ENCODE data around the gene MTA1. TPM values are rescaled to one million over a fixed set of nuclear protein-coding genes. Genes with fewer than 3 reads are reported as not detected.

Gene MTA1
- total RNA-seq, 2 donors from 2014 or later, result 99.0 to 99.7 TPM

- no peaks in the 10 kb centered on the region for H3K9me3 ChIP-seq (ENCODE audit: control insufficient read depth, low read length, poor library complexity, severe bottlenecking)
- peaks cover 2% of the 10 kb centered on the region for H3K36me3 Mint-ChIP-seq (ENCODE audit: low read depth)
- DNase-seq (no peak), ATAC-seq (no peak)
- H3K27me3 Mint-ChIP-seq, result no peaks in the 10 kb centered on the region
- H3K4me1 Mint-ChIP-seq, result peaks cover 2% of the 10 kb centered on the region
- no peak overlapping the region for H3K27ac Mint-ChIP-seq
- H3K4me3 Mint-ChIP-seq, result no peak overlapping the region
Observed at GRCh38 chr14:105442125-105442524, 22.5 kb downstream of the MTA1 start.

- no peak for ATAC-seq
- no peaks in the 10 kb centered on the region for H3K27me3 Mint-ChIP-seq
- H3K27ac Mint-ChIP-seq, result no peak overlapping the region
- H3K36me3 Mint-ChIP-seq (ENCODE audit: low read depth), result peaks cover 2% of the 10 kb centered on the region
- no peak overlapping the region for H3K4me3 Mint-ChIP-seq
- peaks cover 2% of the 10 kb centered on the region for H3K4me1 Mint-ChIP-seq
- no peak for DNase-seq
- H3K9me3 ChIP-seq (ENCODE audit: control insufficient read depth, low read length, poor library complexity, severe bottlenecking), result no peaks in the 10 kb centered on the region
Observed at GRCh38 chr14:105442834-105443233, 23.2 kb downstream of the MTA1 start.

GRCh38 chr14:105444859-105445258 lies 25.2 kb downstream of the MTA1 start:
- no peaks in the 10 kb centered on the region for H3K27me3 Mint-ChIP-seq
- DNase-seq, result no peak
- H3K4me3 Mint-ChIP-seq, result no peak overlapping the region
- H3K4me1 Mint-ChIP-seq, result peaks cover 6% of the 10 kb centered on the region
- H3K36me3 Mint-ChIP-seq (ENCODE audit: low read depth), result peaks cover 2% of the 10 kb centered on the region
- no peaks in the 10 kb centered on the region for H3K9me3 ChIP-seq (ENCODE audit: control insufficient read depth, low read length, poor library complexity, severe bottlenecking)
- ATAC-seq, result no peak
- no peak overlapping the region for H3K27ac Mint-ChIP-seq

- H3K27ac Mint-ChIP-seq, result no peak overlapping the region
- peaks cover 6% of the 10 kb centered on the region for H3K4me1 Mint-ChIP-seq
- DNase-seq (no peak), ATAC-seq (no peak)
- H3K27me3 Mint-ChIP-seq, result no peaks in the 10 kb centered on the region
- H3K4me3 Mint-ChIP-seq, result no peak overlapping the region
- no peaks in the 10 kb centered on the region for H3K9me3 ChIP-seq (ENCODE audit: control insufficient read depth, low read length, poor library complexity, severe bottlenecking)
- H3K36me3 Mint-ChIP-seq (ENCODE audit: low read depth), result peaks cover 2% of the 10 kb centered on the region
Observed at GRCh38 chr14:105445290-105445689, 25.7 kb downstream of the MTA1 start.

GRCh38 chr14:105445901-105446845 lies 26.5 kb downstream of the MTA1 start:
- Mint-ChIP-seq H3K27me3 (no peaks in the 10 kb centered on the region), H3K4me1 (peaks cover 6% of the 10 kb centered on the region), H3K4me3 (no peak overlapping the region), H3K27ac (peak overlapping the region; percentile 32), H3K36me3 (ENCODE audit: low read depth) (peaks cover 2% of the 10 kb centered on the region)
- H3K9me3 ChIP-seq (ENCODE audit: control insufficient read depth, low read length, poor library complexity, severe bottlenecking), result no peaks in the 10 kb centered on the region
- no peak for ATAC-seq
- no peak for DNase-seq

- ATAC-seq, result no peak
- peak overlapping the region; percentile 32 for H3K27ac Mint-ChIP-seq
Observed at GRCh38 chr14:105446971-105447370, 27.3 kb downstream of the MTA1 start.

GRCh38 chr14:105447651-105448640 lies 28.3 kb downstream of the MTA1 start:
- ATAC-seq (peak; percentile 6), DNase-seq (no peak)
- Mint-ChIP-seq H3K4me3 (no peak overlapping the region), H3K4me1 (peaks cover 4% of the 10 kb centered on the region), H3K27ac (no peak overlapping the region), H3K36me3 (ENCODE audit: low read depth) (no peaks in the 10 kb centered on the region), H3K27me3 (no peaks in the 10 kb centered on the region)
- no peaks in the 10 kb centered on the region for H3K9me3 ChIP-seq (ENCODE audit: control insufficient read depth, low read length, poor library complexity, severe bottlenecking)

More at GRCh38 chr14:105446971-105447370, 27.3 kb downstream of the MTA1 start:
- Mint-ChIP-seq H3K4me3 (no peak overlapping the region), H3K36me3 (ENCODE audit: low read depth) (no peaks in the 10 kb centered on the region), H3K27me3 (no peaks in the 10 kb centered on the region), H3K4me1 (peaks cover 4% of the 10 kb centered on the region)
- DNase-seq, result no peak
- no peaks in the 10 kb centered on the region for H3K9me3 ChIP-seq (ENCODE audit: control insufficient read depth, low read length, poor library complexity, severe bottlenecking)

GRCh38 chr14:105448706-105449111 lies 29.1 kb downstream of the MTA1 start:
- Mint-ChIP-seq H3K36me3 (ENCODE audit: low read depth) (no peaks in the 10 kb centered on the region), H3K27me3 (no peaks in the 10 kb centered on the region), H3K4me3 (no peak overlapping the region), H3K4me1 (peaks cover 4% of the 10 kb centered on the region), H3K27ac (no peak overlapping the region)
- peak; percentile 98 for ATAC-seq
- H3K9me3 ChIP-seq (ENCODE audit: control insufficient read depth, low read length, poor library complexity, severe bottlenecking), result no peaks in the 10 kb centered on the region
- peak; percentile 59 to 72 (median 60) for DNase-seq

GRCh38 chr14:105449276-105450122 lies 29.9 kb downstream of the MTA1 start:
- DNase-seq (no peak), ATAC-seq (no peak)
- no peak overlapping the region for H3K4me3 Mint-ChIP-seq
- no peaks in the 10 kb centered on the region for H3K9me3 ChIP-seq (ENCODE audit: control insufficient read depth, low read length, poor library complexity, severe bottlenecking)
- peaks cover 4% of the 10 kb centered on the region for H3K4me1 Mint-ChIP-seq
- no peaks in the 10 kb centered on the region for H3K36me3 Mint-ChIP-seq (ENCODE audit: low read depth)
- no peak overlapping the region for H3K27ac Mint-ChIP-seq
- no peaks in the 10 kb centered on the region for H3K27me3 Mint-ChIP-seq

- H3K27ac Mint-ChIP-seq, result no peak overlapping the region
- H3K4me1 Mint-ChIP-seq, result peaks cover 4% of the 10 kb centered on the region
- no peak for DNase-seq
- no peaks in the 10 kb centered on the region for H3K27me3 Mint-ChIP-seq
- H3K9me3 ChIP-seq (ENCODE audit: control insufficient read depth, low read length, poor library complexity, severe bottlenecking), result no peaks in the 10 kb centered on the region
- no peak for ATAC-seq
- no peak overlapping the region for H3K4me3 Mint-ChIP-seq
- no peaks in the 10 kb centered on the region for H3K36me3 Mint-ChIP-seq (ENCODE audit: low read depth)
Observed at GRCh38 chr14:105450123-105450505, 30.5 kb downstream of the MTA1 start.

- Mint-ChIP-seq H3K4me3 (no peak overlapping the region), H3K36me3 (ENCODE audit: low read depth) (no peaks in the 10 kb centered on the region), H3K27me3 (no peaks in the 10 kb centered on the region), H3K27ac (no peak overlapping the region), H3K4me1 (peaks cover 6% of the 10 kb centered on the region)
- no peaks in the 10 kb centered on the region for H3K9me3 ChIP-seq (ENCODE audit: control insufficient read depth, low read length, poor library complexity, severe bottlenecking)
- DNase-seq (no peak), ATAC-seq (no peak)
Observed at GRCh38 chr14:105450864-105451720, 31.5 kb downstream of the MTA1 start.

- ATAC-seq, result no peak
- H3K27ac Mint-ChIP-seq, result no peak overlapping the region
- no peak for DNase-seq
- H3K4me3 Mint-ChIP-seq, result no peak overlapping the region
- H3K9me3 ChIP-seq (ENCODE audit: control insufficient read depth, low read length, poor library complexity, severe bottlenecking), result no peaks in the 10 kb centered on the region
- peaks cover 5% of the 10 kb centered on the region for H3K4me1 Mint-ChIP-seq
- no peaks in the 10 kb centered on the region for H3K36me3 Mint-ChIP-seq (ENCODE audit: low read depth)
- no peaks in the 10 kb centered on the region for H3K27me3 Mint-ChIP-seq
Observed at GRCh38 chr14:105452963-105453362, 33.3 kb downstream of the MTA1 start.

Data from T-helper 17 cell (primary cell).